GM18909 (cell line): ENCODE measurements around the gene B3GNT4.
"Not testable (repeated sequence)": the region's sequence is repeated elsewhere in the genome, so short reads cannot be mapped to it uniquely, and the experiment has no call there.

Experiments used
- ATAC-seq: cut with Tn5 transposase; IDR thresholded peaks from one replicate; pipeline ENCODE4 v1.9.1; 2021; ENCODE audit warnings: mild to moderate bottlenecking; ENCODE audit not compliant: unreplicated experiment, poor library complexity

Gene B3GNT4

GRCh38 chr12:122207391-122207790 is 3.9 kb downstream of the B3GNT4 start:
- ATAC-seq = no peak

GRCh38 chr12:122208073-122208820 is 4.7 kb downstream of the B3GNT4 start:
- no peak for ATAC-seq

- ATAC-seq = no peak
These were observed 12.3 kb downstream of the B3GNT4 start for GRCh38 chr12:122215771-122216170.

- no peak for ATAC-seq
These were observed 12.9 kb downstream of the B3GNT4 start for GRCh38 chr12:122216445-122216844.

GRCh38 chr12:122225683-122226365 is 22.3 kb downstream of the B3GNT4 start, which contains the start of gene DIABLO:
Gene DIABLO (minus strand): TSS chr12:122226052. CDS start chr12:122226014, 38 bp downstream.
- peak; percentile 93 for ATAC-seq

GRCh38 chr12:122226366-122227125 is 23.0 kb downstream of the B3GNT4 start:
- no peak for ATAC-seq

GRCh38 chr12:122227341-122227740 is 23.8 kb downstream of the B3GNT4 start:
- no peak for ATAC-seq

GRCh38 chr12:122228092-122228491 is 24.6 kb downstream of the B3GNT4 start:
- no peak for ATAC-seq

GRCh38 chr12:122230798-122231197 is 27.3 kb downstream of the B3GNT4 start:
- ATAC-seq = no peak

- no peak for ATAC-seq
These were observed 29.2 kb downstream of the B3GNT4 start for GRCh38 chr12:122232691-122233090.

GRCh38 chr12:122235741-122236140 is 32.2 kb downstream of the B3GNT4 start:
- ATAC-seq = no peak

- no peak for ATAC-seq
These were observed 35.4 kb downstream of the B3GNT4 start for GRCh38 chr12:122238861-122239260.

GRCh38 chr12:122243965-122244364 is 40.5 kb downstream of the B3GNT4 start:
- ATAC-seq = no peak

- ATAC-seq = no peak
These were observed 41.3 kb downstream of the B3GNT4 start for GRCh38 chr12:122244565-122245371.

- ATAC-seq = no peak
These were observed 42.0 kb downstream of the B3GNT4 start for GRCh38 chr12:122245553-122245952.

GRCh38 chr12:122250047-122250446 is 46.5 kb downstream of the B3GNT4 start:
- ATAC-seq = no peak

GRCh38 chr12:122250536-122250935 is 47.0 kb downstream of the B3GNT4 start:
- no peak for ATAC-seq

GRCh38 chr12:122258462-122258861 is 55.0 kb downstream of the B3GNT4 start:
- not testable (repeated sequence) for ATAC-seq
